Inflammatory macrophage treated with lipopolysaccharide for 4 hours (primary cell): ENCODE measurements around the gene TBX18.

Source experiments
- DNase-seq: peaks from one replicate; pipeline ENCODE4 v3.0.0-alpha.2; 2020

The TBX18 gene

DNA sequence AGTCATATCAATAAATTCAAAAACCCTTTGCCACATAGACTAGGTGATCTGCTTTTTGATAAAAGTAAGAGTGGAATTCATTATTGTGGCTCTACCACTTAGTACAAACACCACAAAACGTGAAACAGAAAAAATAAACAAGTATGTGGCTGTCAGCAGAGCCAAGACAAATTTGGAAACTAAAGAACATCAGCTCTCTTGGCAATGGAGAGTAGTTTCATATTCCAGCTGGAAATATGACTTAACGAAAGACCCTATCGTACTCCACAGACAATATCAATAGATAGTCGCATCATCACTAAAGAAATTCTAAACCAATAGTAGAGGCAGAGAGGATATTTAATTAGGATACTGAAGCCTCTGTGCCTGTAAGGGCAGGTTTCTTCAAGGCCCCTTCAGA, 20.8 kb downstream of the TBX18 start:
- DNase-seq, result no peak

DNA sequence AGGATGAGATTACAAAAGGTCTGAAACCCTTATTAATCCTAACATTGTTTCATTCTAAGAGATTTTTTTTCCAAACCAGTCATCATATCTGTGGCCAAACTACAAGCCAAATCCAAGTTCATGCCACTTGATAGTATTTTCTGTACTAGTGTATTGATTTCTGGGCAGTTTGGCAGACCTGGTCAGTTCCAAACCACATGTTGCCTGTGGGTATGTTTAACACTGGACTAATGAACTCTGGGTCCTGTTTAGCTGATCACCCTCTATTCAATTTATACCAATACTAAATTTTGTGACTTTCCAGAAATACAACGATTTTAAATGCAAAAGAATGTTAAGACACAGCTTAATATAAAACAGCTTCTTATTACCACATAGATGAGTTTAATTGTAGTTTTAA, 24.0 kb downstream of the TBX18 start:
- DNase-seq, result no peak

DNA sequence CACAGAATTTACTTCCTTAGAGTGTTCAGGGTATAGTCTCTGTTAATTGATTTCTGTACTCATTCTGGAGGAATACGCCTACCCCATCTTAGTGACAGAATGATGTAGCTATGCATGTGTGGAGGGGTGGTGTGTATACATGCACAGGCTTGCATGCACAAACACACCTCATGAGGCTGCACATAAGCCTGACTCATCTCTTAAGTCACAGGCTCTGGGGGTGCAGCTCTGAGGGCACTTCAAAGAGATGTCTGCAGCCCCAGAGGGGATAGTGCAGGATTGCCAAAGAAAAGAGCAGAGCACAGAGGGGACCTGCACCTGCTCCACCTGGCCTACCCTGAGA, 24.6 kb downstream of the TBX18 start:
- no peak for DNase-seq

DNA sequence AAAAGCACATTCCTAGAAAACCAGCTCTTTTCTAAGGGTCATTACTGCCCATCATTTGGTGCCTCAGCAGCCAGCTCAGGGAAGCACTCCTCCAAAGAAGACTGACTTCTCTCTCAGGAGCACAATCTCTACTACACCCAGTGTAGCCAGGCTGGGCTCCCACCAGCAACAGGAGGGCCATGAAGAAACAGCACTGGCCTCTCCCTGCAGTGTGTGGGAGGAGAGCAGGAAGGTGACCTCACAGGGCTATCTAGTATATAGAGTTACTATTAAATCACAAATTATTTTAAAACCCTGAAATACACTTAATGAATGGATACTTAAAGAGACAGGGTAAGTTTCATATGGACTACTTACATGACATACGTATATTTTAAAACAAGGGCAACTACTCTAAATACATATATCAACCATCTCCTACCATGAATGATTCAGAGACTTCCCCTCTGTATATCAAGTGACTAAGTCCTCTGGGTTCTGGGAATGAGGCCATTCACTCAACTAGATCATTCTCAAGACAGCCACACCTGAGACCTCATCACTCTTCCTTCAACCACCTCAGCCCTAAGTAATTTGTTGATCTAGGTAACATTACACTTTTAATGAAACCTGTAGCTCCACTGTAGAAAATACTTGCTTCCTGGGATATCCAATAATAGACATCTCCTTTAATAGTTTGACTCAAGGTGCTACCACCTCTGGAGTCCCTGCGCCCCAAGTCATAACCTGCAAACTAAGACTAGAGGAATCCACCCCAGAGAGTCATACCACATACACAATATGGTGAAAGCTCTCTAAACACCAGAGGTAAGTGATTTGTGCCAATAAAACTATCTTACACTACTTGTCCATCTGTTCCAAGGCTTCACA, 25.2 kb downstream of the TBX18 start:
- DNase-seq, result no peak

DNA sequence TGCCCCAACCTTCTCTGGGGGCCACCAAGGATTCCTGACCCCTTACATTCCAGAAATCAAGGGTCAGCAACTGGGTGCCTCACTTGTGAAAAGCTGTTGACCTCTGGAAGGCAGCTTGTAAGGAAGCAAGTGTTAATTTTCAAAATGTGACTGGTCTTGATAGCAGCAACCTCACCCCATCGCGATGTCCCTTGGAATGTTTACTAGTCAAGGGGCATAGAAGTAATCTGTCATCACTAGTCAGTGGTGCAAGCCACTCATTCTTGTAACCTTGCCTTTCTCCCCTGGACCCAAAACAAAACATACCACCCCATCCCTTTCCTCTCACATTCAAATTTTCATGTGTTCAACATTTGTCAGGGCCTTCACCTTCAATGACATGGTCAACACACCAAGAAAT, 30.5 kb downstream of the TBX18 start:
- no peak for DNase-seq

DNA sequence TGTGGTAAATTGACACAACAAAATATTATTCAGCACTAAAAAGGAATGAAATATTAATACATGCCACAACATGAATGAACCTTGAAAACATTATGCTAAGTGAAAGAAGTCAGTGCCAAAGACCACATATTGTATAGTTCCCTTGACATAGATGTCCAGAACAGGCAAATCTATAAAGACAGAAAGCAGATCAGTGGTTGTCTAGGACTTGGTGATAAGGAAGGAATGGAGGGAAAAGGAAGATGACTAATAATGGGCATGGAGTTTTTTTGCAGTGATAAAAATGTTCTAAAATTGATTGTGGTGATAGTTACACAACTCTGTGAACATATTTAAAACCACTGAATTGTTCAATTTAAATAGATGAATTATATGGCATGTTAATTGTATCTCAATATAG, 32.5 kb downstream of the TBX18 start:
- no peak for DNase-seq

DNA sequence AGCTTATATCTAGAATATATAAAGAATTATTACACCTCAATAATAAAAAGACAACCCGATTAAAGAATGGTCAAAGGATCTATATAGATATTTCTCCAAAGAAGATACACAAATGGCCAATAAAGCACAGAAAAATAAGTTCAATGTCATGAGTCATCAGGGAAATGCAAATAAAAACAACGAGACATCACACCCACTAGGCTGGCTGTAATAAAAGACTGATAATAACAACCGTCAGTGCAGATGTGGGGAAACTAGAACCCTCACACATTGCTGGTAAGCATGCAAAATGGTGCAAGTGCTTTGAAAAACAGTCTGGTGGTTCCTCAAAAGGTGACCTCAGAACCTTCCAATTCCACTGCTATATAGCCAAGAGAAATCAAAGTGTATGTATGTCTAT, 33.0 kb downstream of the TBX18 start:
- no peak for DNase-seq

DNA sequence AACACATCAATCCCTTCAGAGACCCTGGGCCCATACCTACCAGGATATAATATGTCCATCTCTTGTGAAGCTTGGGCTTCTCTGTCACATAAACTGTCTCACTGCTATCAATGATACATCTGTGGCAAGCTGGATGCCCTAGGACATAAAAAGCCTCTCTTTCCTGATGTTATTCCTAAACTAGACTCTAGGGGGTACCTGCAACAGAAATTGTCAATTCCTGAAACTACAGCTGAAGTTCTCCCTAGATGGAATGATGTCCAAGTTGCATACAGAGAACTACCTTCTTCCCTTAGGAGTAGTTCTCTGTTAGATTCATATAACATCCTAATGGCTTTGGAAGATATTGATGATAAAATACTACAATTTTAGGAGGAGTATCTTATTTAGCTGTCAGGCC, 35.8 kb downstream of the TBX18 start:
- DNase-seq, result peak; percentile 1

DNA sequence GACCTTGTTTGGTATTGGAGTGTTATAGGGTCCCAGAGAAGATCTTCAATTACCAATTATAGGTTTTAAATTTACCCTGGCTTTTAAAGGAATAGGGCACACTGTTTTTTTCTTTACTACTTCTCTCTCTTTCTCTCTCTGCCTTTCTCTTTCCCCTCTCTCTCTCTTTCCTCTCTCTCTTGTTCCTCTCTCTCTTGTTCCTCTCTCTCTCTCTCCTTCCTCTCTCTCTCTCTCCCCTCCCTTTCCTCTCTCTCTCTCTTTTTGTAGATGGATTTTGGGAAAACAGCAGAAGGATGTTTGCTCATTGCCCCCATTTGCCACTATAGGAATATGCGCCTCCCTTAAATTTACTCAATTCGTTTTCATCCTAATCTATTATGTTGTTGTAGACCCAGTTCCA, 45.2 kb downstream of the TBX18 start:
- no peak for DNase-seq

DNA sequence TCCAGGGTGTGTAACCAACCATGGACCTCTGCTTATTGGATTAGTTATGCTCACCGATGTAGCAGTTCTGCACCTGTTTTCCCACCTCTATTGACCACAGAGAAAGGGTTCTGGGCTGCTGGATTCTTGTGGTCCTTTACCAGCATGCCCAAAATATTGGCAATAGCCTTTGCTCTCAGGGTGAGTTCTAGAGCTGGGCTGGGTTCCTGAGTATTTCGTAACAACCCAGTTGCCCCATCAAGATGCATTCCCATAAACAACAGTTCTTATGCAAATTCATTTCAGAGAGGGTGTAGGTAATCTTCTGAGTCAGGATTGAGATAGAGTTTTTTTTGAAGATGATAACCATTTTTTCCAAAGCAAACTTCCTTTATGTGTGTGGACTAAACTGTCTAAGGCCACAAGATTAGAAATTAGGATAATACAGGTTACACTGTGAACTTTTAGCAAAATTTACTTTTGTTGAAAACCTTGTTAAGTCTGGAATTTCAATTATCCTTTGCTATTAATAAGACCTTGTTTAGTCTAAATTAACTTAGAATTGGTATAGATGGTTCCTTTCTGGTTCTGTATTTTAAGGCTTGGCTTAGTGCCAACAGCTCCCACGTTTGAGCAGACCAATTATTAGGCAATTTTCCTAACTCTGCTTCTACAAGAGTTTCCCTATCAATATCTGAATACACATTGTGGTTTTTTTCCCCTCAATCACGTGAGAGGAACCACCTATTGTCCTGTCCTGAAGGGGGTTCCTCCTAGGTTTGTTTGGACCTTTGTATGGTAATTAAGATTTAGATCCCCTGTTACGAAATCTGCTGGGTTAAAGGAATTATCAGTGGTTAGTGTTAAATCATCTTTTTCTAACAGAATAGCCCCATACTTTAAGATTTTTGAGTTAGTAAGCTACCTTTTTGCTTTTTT, 46.1 kb downstream of the TBX18 start:
- no peak for DNase-seq

DNA sequence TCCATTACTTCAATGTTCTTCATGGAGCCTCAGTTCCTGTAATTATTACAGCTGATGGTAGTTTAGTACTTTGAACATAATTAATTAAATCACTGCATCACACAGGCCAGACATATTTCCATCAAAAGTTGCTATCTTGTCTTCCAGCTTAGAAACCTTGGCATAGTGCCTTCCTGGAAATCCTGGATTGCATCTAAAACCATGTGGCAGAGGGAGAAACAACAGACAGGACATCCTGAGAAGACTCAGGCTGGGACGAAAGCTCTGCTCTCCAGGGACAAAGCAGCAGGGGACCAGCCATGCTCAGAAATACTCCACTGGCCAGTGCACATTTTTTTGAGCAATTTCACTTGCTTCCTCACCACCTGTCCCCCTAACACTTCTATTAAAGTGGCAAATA, 55.3 kb downstream of the TBX18 start:
- no peak for DNase-seq

DNA sequence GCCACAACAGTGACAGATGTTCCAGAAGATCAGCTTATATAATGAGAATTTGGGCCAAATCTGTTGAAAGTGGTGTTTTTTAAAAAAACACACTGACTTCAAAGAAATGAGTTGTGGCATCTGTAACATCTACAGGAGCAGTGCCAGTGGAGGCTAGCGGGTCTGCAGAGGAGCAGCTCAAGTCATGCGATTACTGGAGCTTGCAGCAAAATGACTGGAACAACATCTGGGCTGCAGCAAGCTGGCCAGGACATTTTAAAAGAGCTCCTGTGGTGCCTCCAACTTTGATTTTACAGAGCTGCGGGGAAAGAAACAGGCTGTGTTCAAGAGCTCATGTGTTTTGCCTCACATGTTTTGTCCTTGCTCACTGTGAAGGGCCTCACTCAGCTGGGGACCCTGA, 57.2 kb downstream of the TBX18 start:
- no peak for DNase-seq

DNA sequence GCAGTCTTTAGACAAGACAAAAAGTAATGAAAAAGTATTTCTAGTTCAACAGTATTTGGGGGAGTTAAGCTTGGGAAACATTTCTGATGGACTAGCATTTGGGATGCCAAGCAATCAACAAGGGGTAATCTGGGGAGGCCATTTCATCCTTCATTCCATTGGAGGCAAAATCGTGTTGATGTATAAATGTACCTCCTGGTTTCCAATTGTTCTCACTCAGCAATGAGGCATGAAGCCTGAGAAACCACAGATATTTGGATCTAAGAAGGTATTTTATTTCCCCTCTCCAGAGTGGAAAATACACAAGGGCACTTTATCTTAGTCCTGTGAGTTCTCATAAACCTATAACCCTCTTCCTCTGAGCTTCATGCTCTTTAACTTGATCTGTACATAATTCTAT, 68.2 kb downstream of the TBX18 start:
- no peak for DNase-seq

DNA sequence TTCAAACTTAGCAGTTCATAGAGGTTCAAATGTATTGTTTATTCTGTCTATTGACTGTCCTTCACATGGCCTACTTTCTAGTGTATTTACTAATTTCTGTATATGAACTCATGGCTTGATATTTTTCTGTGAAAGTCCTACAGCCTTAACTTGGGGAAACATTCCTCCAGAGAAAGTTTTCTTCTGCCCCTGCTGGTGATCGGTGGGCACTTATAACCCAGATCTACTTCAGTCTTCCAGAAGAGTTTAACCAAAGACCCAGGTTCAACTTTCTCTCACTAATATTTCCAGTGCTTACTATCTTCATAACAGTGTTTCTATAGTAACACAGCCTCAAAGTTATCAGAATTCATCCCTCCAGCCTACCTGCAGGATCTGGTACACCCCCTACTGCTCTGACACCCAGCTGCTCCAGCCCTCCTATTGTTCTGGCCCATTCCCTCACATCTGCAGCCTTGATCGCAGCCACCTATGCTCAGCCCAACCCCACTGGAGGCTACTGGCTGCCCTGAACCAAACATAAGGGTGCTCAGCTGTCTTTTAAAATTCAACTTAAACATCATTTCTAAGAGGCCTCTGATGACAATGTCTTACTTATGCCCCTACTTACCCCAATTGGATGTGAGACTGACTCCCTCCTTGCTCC, 72.3 kb downstream of the TBX18 start:
- DNase-seq, result no peak

DNA sequence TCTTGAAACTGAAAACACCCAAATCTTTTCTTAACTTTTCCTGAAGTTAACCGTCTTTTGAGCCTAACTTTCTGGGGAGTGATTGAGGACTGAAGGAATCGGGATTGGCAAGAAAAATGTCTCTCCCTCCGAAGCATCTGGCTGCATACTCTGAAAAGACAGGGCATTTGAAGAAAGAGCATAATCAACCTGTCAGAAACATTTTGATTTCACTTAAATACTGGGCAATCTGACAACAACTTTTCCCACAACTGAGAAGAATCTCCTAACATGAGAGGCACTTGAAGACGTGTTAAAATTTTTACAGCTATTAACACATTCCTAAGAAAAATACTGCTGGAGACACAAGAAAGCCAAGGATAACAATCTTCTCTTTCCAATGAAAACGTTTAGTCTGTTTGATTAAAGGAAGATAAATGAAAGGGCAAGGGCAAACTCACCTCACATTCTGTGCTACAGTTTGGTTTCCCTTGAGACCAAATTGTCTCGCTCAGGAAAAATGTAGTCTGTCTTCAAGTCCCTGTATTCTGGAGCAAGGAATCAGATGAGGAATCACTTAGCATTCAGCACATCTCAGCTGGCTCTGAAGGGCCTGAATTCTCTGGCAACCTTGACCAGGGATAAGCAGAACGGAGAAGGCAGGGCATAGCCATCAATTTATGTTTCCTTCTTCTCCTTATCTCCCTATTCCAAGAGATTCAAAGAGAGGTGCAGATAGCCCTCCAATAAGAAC, 76.1 kb downstream of the TBX18 start:
- no peak for DNase-seq

DNA sequence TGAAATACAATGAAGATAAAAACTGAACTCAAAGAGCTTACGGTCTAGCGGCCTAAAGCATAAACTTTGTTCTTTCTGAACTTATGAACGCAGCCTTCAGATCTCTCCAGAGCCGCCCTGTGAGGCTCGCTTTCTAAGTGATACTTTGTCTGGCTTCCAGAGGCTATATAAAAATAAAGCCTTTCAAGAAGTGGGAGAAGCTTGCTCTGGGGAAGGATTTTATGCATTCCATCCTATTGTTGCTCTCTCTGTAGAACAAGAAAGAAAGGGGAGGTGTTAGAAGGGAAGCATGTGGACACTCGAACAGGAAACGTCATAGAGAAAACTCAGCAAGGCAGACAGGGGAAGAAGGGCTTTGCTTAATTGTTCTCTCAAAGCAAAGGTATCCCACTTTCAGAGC, 77.0 kb downstream of the TBX18 start:
- no peak for DNase-seq

DNA sequence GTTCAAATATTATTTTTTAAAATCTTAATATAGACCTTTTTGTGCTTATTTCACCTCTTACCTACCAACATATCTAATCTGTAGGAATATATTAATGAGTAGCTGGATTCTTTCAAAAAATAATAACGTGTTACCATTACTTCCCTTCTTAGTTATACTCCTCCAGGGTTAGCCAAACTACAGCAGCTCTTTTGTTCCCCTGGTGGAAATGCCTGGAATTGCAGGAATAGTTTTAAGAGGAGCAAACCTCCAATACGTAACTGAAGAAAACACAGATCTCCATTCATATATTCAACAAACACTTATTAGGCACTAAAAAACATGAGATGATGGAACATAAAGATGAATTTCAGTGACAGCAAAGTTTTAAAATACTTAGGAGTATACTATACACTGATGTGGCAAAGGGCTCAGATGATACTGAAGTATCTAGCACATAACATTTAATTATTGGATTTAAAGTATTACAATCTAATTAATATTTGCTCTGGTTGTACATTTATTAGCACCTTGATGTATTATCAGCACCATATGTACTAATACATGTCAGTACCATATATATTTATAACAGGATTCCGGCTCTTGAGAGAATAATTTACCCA, 78.3 kb downstream of the TBX18 start:
- peak; percentile 21 for DNase-seq

DNA sequence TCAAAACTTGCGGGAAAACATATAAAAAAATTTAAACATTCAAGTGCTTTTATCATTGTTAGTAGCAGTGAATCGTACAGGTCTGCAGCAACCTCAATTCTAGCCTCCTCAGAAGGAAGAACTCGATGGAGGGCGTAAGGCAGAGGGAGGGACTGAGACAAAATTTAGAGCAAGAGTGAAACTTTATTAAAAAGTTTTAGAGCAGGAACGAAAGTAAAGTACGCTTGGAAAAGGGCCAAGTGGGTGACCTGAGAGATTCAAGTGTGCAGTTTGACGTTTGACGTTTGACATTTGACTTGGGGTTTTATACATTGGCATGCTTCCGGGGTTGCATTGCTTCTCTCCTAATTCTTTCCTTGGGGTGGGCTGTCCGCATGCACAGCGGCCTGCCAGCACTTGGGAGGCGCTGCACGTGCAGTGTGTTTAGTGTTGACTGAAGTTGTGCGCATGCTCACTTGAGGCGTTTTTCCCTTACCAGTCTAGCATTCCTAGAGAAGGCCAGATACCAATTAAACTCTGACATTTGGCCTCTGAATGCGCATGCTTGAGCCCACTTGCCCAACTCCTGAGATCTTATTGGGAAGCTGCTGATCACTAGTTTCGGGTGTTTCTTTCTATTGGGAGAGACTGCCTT, 82.6 kb downstream of the TBX18 start:
- no peak for DNase-seq

DNA sequence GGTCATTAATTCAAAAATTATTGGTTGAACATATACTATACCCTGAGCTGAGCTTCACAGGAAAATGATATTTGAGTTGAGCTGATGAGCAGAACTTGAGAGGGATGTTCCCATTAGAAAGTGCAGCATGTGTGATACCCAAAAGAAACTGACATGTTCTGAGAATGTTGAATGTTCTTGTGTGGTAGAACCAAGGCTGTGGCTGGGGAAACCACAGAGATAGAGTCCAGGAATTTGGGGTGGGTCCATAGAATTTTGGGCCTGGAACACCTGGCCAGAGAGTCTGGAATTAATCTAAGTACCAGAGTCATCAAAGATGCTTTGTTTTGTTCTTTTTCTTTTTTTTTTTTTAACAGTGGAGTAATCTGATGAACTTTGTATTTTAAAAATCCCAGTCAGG, 88.7 kb downstream of the TBX18 start:
- no peak for DNase-seq

DNA sequence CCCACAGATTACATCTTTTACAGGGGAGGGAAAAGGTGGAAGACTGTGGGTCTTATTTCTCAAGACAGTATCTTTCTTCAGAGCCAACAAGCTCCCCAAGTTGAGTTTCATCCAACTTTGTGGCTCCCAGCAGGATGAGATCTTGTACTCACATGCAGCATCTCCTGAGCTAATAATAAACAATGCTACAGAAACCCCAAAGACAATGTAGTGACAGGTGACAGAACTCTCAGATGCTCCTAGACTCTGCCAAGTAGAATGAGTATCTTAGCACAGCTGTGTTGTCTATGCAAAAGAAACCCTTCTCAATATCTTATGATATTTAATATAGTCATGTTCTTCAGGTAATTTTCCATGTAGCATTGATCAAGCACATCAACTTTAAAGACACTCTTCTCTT, 90.0 kb downstream of the TBX18 start:
- no peak for DNase-seq

DNA sequence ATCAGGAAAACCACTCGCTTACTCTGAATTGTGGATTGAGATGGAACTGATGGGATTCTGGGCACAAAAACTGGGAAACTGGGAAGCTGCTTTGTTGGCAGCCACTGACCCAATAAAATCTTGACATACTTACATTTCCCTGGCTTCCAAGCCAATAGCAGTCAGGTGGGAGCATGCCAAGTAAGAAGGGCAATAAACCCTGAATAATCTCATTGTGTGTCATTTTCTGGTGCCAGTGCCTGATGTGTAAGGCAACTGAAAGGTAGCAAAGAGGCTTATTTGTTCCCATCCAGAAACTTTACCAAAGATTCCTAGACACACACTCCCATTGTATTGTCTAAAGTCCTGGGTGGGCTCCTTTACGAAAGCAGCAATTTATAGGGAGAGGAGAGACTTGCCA, 93.2 kb downstream of the TBX18 start:
- no peak for DNase-seq

DNA sequence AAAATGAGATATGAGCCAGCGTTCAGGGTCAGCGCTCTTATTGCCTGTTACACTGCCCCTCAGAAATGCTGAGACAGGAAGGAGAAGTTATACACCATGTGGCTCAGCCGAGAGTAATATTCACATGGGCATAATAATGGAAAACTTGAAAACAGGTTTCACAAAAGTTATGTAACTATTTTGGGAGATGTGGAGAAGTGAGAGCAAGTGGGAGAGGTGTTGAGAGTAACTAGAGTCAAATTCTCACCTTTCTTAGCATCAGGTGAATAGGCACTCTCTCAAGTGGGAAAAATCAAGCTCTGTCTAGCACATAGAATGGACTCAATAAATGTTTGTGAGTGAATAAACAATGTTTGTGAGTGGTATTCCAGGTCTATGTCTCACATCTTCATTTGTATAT, 94.5 kb downstream of the TBX18 start:
- DNase-seq, result no peak
